PFSK-1 (cell line): ENCODE data around the gene GYS1.

Experiments
- FOXP2 ChIP-seq: optimal IDR thresholded peaks from 2 replicates; pipeline ENCODE3; 2011; ENCODE audit warnings: borderline replicate concordance, control low read depth, inconsistent platforms; ENCODE audit not compliant: insufficient read depth; ENCODE audit errors: extremely low read length, extremely low read depth
- POLR2AphosphoS5 ChIP-seq: IDR thresholded peaks from 2 replicates; pipeline ENCODE4 v1.6.1; 2012; ENCODE audit warnings: low read depth, mild to moderate bottlenecking, control low read depth, low read length, moderate library complexity
- SIN3A ChIP-seq: IDR thresholded peaks from 2 replicates; pipeline ENCODE4 v1.6.1; 2012; ENCODE audit warnings: mild to moderate bottlenecking, low read length, moderate library complexity, borderline replicate concordance; ENCODE audit not compliant: insufficient read depth
- TAF1 ChIP-seq: IDR thresholded peaks from 2 replicates; pipeline ENCODE4 v1.6.1; 2012; ENCODE audit warnings: low read length, control low read depth, borderline replicate concordance; ENCODE audit not compliant: insufficient read depth
- TF ChIP-seq, protein P1 (sequence below), 2 experiments: IDR thresholded peaks; 2 replicates each; pipeline versions ENCODE4 v1.6.1 to v1.8.0; 2011 to 2012; ENCODE audit warnings: low read depth in 2 of 2, low read length in 2 of 2, control low read depth in 1 of 2, inconsistent platforms in 1 of 2, mild to moderate bottlenecking in 1 of 2, moderate library complexity in 1 of 2; ENCODE audit not compliant: insufficient read depth in 1 of 2

DNA sequence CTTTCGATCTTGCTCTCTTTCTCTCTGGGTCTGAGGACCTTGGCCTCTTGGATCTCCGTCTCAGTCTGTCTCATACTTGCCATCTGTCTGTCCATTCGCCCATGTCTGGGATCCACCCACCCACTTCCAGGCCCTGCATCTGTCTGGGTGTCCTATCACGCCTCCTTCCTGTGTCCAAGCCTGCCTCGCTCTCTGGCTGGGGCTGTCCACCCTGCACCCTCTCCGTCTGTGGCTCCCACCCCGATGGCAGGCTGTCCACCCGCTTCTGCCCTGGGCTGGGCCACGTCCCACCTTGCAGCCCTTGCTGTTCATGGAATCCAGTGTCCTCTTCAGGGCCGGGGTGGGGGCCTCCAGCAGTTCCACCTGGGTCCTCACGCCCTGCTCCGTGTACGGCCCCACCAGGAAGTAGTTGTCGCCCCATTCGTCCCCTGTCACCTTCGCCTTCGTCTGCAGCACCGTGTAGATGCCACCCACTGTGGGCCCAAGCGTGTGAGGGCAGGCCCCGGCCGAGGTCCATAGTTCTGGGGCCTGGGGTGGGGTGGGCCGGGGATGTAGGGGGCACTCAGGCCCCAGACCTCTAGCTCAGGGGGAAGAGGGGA lies 2.0 kb downstream of the GYS1 start:
- TF ChIP-seq POLR2AphosphoS5, result no peak
- TF ChIP-seq TAF1, result no peak
- no peak for TF ChIP-seq FOXP2
- TF ChIP-seq, protein P1, sequence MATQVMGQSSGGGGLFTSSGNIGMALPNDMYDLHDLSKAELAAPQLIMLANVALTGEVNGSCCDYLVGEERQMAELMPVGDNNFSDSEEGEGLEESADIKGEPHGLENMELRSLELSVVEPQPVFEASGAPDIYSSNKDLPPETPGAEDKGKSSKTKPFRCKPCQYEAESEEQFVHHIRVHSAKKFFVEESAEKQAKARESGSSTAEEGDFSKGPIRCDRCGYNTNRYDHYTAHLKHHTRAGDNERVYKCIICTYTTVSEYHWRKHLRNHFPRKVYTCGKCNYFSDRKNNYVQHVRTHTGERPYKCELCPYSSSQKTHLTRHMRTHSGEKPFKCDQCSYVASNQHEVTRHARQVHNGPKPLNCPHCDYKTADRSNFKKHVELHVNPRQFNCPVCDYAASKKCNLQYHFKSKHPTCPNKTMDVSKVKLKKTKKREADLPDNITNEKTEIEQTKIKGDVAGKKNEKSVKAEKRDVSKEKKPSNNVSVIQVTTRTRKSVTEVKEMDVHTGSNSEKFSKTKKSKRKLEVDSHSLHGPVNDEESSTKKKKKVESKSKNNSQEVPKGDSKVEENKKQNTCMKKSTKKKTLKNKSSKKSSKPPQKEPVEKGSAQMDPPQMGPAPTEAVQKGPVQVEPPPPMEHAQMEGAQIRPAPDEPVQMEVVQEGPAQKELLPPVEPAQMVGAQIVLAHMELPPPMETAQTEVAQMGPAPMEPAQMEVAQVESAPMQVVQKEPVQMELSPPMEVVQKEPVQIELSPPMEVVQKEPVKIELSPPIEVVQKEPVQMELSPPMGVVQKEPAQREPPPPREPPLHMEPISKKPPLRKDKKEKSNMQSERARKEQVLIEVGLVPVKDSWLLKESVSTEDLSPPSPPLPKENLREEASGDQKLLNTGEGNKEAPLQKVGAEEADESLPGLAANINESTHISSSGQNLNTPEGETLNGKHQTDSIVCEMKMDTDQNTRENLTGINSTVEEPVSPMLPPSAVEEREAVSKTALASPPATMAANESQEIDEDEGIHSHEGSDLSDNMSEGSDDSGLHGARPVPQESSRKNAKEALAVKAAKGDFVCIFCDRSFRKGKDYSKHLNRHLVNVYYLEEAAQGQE (IDR thresholded peaks at IDR 0.05; ENCODE audit: insufficient read depth in 1 of 2, low read depth in 2 of 2, low read length in 2 of 2), result no peak
- no peak for TF ChIP-seq SIN3A
